ENCODE results near the gene ELL2.

ELL2 gene

GRCh38 chr5:95954716-95955115 is 6.9 kb downstream of the ELL2 start:
- Histone ChIP-seq H3K4me1 (ENCODE audit: control insufficient read depth in 1 of 2, insufficient read depth in 1 of 2, low read depth in 1 of 2, low read length in 1 of 2) (peaks cover 49 to 54% of the 10 kb centered on the region in 2 experiments), H3K27me3 (no peaks in the 10 kb centered on the region), H3K9me3 (no peaks in the 10 kb centered on the region), H3K4me3 (ENCODE audit: low read depth in 1 of 2, low read length in 1 of 2) (no peak overlapping the region), H3K36me3 (no peaks in the 10 kb centered on the region), H3K27ac (peak overlapping the region; percentile 42)
- no peak for TF ChIP-seq CTCF (IDR thresholded peaks at IDR 0.05)

- peaks cover 33 to 39% of the 10 kb centered on the region in 2 experiments for H3K4me1 ChIP-seq (ENCODE audit: control insufficient read depth in 1 of 2, insufficient read depth in 1 of 2, low read depth in 1 of 2, low read length in 1 of 2)
- no peaks in the 10 kb centered on the region for H3K36me3 ChIP-seq
- no peaks in the 10 kb centered on the region for H3K9me3 ChIP-seq
- H3K27ac ChIP-seq = no peak overlapping the region
- no peak for TF ChIP-seq CTCF (IDR thresholded peaks at IDR 0.05)
- H3K4me3 ChIP-seq (ENCODE audit: low read depth in 1 of 2, low read length in 1 of 2) = no peak overlapping the region
- H3K27me3 ChIP-seq = no peaks in the 10 kb centered on the region
Measured at GRCh38 chr5:95953021-95953702, 8.5 kb downstream of the ELL2 start.

- TF ChIP-seq CTCF (IDR thresholded peaks at IDR 0.05) = no peak
- Histone ChIP-seq H3K27ac (no peak overlapping the region), H3K9me3 (no peaks in the 10 kb centered on the region), H3K36me3 (no peaks in the 10 kb centered on the region), H3K27me3 (no peaks in the 10 kb centered on the region), H3K4me1 (ENCODE audit: control insufficient read depth in 1 of 2, insufficient read depth in 1 of 2, low read depth in 1 of 2, low read length in 1 of 2) (peaks cover 21 to 26% of the 10 kb centered on the region in 2 experiments), H3K4me3 (ENCODE audit: low read depth in 1 of 2, low read length in 1 of 2) (no peak overlapping the region)
Measured at GRCh38 chr5:95951916-95952315, 9.7 kb downstream of the ELL2 start.

GRCh38 chr5:95949810-95950209 is 11.8 kb downstream of the ELL2 start:
- Histone ChIP-seq H3K27ac (no peak overlapping the region), H3K36me3 (no peaks in the 10 kb centered on the region), H3K27me3 (no peaks in the 10 kb centered on the region), H3K9me3 (no peaks in the 10 kb centered on the region), H3K4me1 (ENCODE audit: control insufficient read depth in 1 of 2, insufficient read depth in 1 of 2, low read depth in 1 of 2, low read length in 1 of 2) (peaks cover 2 to 9% of the 10 kb centered on the region in 2 experiments), H3K4me3 (ENCODE audit: low read depth in 1 of 2, low read length in 1 of 2) (no peak overlapping the region)
- no peak for TF ChIP-seq CTCF (IDR thresholded peaks at IDR 0.05)

GRCh38 chr5:95948631-95949030 is 13.0 kb downstream of the ELL2 start:
- no peaks in the 10 kb centered on the region for H3K27me3 ChIP-seq
- H3K4me3 ChIP-seq (ENCODE audit: low read depth in 1 of 2, low read length in 1 of 2) = no peak overlapping the region
- no peak for TF ChIP-seq CTCF (IDR thresholded peaks at IDR 0.05)
- H3K9me3 ChIP-seq = no peaks in the 10 kb centered on the region
- no peaks in the 10 kb centered on the region for H3K36me3 ChIP-seq
- H3K4me1 ChIP-seq (ENCODE audit: control insufficient read depth in 1 of 2, insufficient read depth in 1 of 2, low read depth in 1 of 2, low read length in 1 of 2) = peaks cover 7 to 16% of the 10 kb centered on the region in 2 experiments
- no peak overlapping the region for H3K27ac ChIP-seq

Measured in neutrophil (primary cell).